ENCODE data around the gene SMYD3. TPM values are rescaled to one million over a fixed set of nuclear protein-coding genes. Genes with fewer than 3 reads are reported as not detected.

Gene SMYD3
- total and polyA plus RNA-seq, 2 donors (not counting 3 experiments of a cell fraction or from before 2014, with no cell fraction given) = 16.0 to 32.1 TPM

DNA sequence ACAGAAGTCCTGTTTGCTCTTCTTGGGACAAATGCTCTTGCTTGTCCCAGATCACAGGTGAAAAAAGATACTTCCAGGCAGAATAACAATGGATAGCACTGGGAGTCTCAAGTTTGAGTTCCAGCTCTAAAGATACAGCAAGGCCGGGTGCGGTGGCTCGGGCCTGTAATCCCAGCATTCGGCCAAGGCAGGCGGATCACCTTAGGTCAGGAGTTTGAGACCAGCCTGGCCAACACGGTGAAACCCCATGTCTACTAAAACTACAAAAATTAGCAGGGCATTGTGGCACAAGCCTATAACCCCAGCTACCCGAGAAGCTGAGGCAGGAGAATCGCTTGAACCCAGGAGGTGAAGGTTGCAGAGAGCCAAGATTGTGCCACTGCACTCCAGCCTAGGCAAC is 337.6 kb downstream of the SMYD3 start:
- Histone ChIP-seq H3K9ac (replicated peaks; ENCODE audit: extremely low read depth, insufficient read depth, low read length) (no peak overlapping the region), H3K36me3 (ENCODE audit: control insufficient read depth in 2 of 2, extremely low read depth in 1 of 2, insufficient read depth in 2 of 2, low read length in 2 of 2) (no peaks in the 10 kb centered on the region), H3K9me3 (replicated peaks; ENCODE audit: control insufficient read depth, insufficient read depth, low read length) (no peaks in the 10 kb centered on the region), H3K4me1 (ENCODE audit: control insufficient read depth, extremely low read depth, insufficient read depth, low read length) (no peaks in the 10 kb centered on the region), H4K20me1 (replicated peaks; ENCODE audit: control insufficient read depth, extremely low read depth, insufficient read depth, low read length) (no peaks in the 10 kb centered on the region), H3K4me2 (ENCODE audit: insufficient read depth, low read length) (no peak overlapping the region), H3K79me2 (ENCODE audit: control insufficient read depth, insufficient read depth, low read length) (no peaks in the 10 kb centered on the region), H3K9me1 (replicated peaks; ENCODE audit: control insufficient read depth, extremely low read depth, insufficient read depth, low read length) (no peaks in the 10 kb centered on the region), H2AFZ (ENCODE audit: low read depth, low read length) (no peak overlapping the region), H3K27me3 (ENCODE audit: control insufficient read depth in 2 of 2, insufficient read depth in 2 of 2, low read length in 2 of 2) (no peaks in the 10 kb centered on the region), H3K4me3 (replicated peaks in 1 of 3; ENCODE audit: insufficient read depth in 1 of 3, low read depth in 1 of 3, low read length in 3 of 3) (no peak overlapping the region), H3K27ac (ENCODE audit: insufficient read depth, low read depth, low read length) (no peak overlapping the region)
- TF ChIP-seq EZH2 (IDR thresholded peaks at IDR 0.05; ENCODE audit: borderline replicate concordance, low read depth, low read length, severe bottlenecking) (no peak), JUN (IDR thresholded peaks at IDR 0.05; ENCODE audit: borderline replicate concordance, insufficient read depth, insufficient read length, low read depth) (no peak)
- POLR2A ChIA-PET = no interaction called here
- dilution Hi-C loops (cut with MboI; ENCODE audit: extremely low pct_ligation_motif_present, low sequenced_read_pairs) = no loop called here
- BruUV-seq (replicated peaks) = no TSS peak
- intact Hi-C loops (cut with micrococcal nuclease) = no loop called here
- DNase-seq (ENCODE audit: low read depth, low spot score) = no peak
- no peak for FAIRE-seq
- CTCF ChIA-PET = interaction anchor here (0.6 to 1.0 kb wide), 3 partner anchors 9 to 84 kb away, joined by 3 to 4 read pairs (median 3); no protein-coding TSS in a partner anchor

DNA sequence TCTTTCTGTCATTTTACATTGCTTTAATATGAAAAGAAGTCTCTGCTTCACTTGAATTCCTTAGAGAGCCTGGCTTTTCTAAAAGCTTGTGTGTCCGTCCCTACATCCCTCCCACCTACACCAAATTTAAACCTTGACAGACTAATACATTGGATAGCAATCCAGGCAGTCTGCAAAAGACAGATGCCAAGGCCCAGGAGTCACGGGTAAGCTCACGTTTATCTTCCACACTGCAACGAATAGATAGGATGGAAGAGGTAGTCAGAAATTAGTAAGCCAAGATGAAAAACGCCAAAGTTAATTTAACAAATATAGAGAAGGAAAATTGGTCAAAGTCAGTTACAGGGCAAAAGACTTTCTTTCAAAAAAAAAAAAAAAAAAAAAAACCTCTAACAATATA is 338.1 kb downstream of the SMYD3 start:
- Histone ChIP-seq H2AFZ (ENCODE audit: low read depth, low read length) (no peak overlapping the region), H3K79me2 (ENCODE audit: control insufficient read depth, insufficient read depth, low read length) (no peaks in the 10 kb centered on the region), H3K9ac (replicated peaks; ENCODE audit: extremely low read depth, insufficient read depth, low read length) (no peak overlapping the region), H3K4me1 (ENCODE audit: control insufficient read depth, extremely low read depth, insufficient read depth, low read length) (no peaks in the 10 kb centered on the region), H3K9me1 (replicated peaks; ENCODE audit: control insufficient read depth, extremely low read depth, insufficient read depth, low read length) (no peaks in the 10 kb centered on the region), H3K27ac (ENCODE audit: insufficient read depth, low read depth, low read length) (no peak overlapping the region), H3K4me2 (ENCODE audit: insufficient read depth, low read length) (no peak overlapping the region), H3K27me3 (ENCODE audit: control insufficient read depth in 2 of 2, insufficient read depth in 2 of 2, low read length in 2 of 2) (no peaks in the 10 kb centered on the region), H3K4me3 (replicated peaks in 1 of 3; ENCODE audit: insufficient read depth in 1 of 3, low read depth in 1 of 3, low read length in 3 of 3) (no peak overlapping the region), H3K36me3 (ENCODE audit: control insufficient read depth in 2 of 2, extremely low read depth in 1 of 2, insufficient read depth in 2 of 2, low read length in 2 of 2) (no peaks in the 10 kb centered on the region), H3K9me3 (replicated peaks; ENCODE audit: control insufficient read depth, insufficient read depth, low read length) (no peaks in the 10 kb centered on the region), H4K20me1 (replicated peaks; ENCODE audit: control insufficient read depth, extremely low read depth, insufficient read depth, low read length) (no peaks in the 10 kb centered on the region)
- intact Hi-C loops (cut with micrococcal nuclease) (no loop called here), dilution Hi-C loops (cut with MboI; ENCODE audit: extremely low pct_ligation_motif_present, low sequenced_read_pairs) (no loop called here)
- TF ChIP-seq, protein P1, sequence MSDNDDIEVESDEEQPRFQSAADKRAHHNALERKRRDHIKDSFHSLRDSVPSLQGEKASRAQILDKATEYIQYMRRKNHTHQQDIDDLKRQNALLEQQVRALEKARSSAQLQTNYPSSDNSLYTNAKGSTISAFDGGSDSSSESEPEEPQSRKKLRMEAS (IDR thresholded peaks at IDR 0.05; ENCODE audit: insufficient read depth, insufficient read length) = no peak
- TF ChIP-seq MYC (IDR thresholded peaks at IDR 0.05; ENCODE audit: low read depth, low read length) (no peak), FOS (IDR thresholded peaks at IDR 0.05; ENCODE audit: borderline replicate concordance, insufficient read depth, low read length) (no peak), POLR2A (IDR thresholded peaks at IDR 0.05; ENCODE audit: low read depth, low read length) (no peak), EZH2 (IDR thresholded peaks at IDR 0.05; ENCODE audit: borderline replicate concordance, low read depth, low read length, severe bottlenecking) (no peak), CTCF (IDR thresholded peaks at IDR 0.05; ENCODE audit: extremely low read depth in 1 of 2, insufficient read depth in 1 of 2, low read depth in 1 of 2, low read length in 2 of 2) (no peak), POLR2AphosphoS5 (IDR thresholded peaks at IDR 0.05; ENCODE audit: insufficient read depth, low read depth, low read length) (no peak), GATA2 (IDR thresholded peaks at IDR 0.05; ENCODE audit: insufficient read depth, insufficient read length, low read depth, low read length) (no peak), JUN (IDR thresholded peaks at IDR 0.05; ENCODE audit: borderline replicate concordance, insufficient read depth, insufficient read length, low read depth) (no peak)
- DNase-seq (ENCODE audit: low read depth, low spot score) (no peak), FAIRE-seq (no peak)
- BruUV-seq (replicated peaks) = no TSS peak
- ChIA-PET CTCF (interaction anchor here (0.6 to 0.8 kb wide), 3 partner anchors 19 to 112 kb away, joined by 3 to 4 read pairs (median 3); no protein-coding TSS in a partner anchor), POLR2A (no interaction called here)
